Choroid plexus epithelial cell (primary cell): Measurements from ENCODE around the gene SMIM41.

Experiments used
- DNase-seq: peaks from one replicate; pipeline ENCODE4 v3.0.0-alpha.2; 2010; ENCODE audit warnings: low read depth
- H3K4me3 ChIP-seq: 2 replicates; pipeline ENCODE4 v1.5.1; 2011; ENCODE audit warnings: low read depth, mild to moderate bottlenecking, control low read depth, low read length, moderate library complexity
- CTCF ChIP-seq: conservative IDR thresholded peaks from 2 replicates; pipeline ENCODE4 v1.5.1; 2011; ENCODE audit warnings: low read depth, mild to moderate bottlenecking, control low read depth, inconsistent platforms, low read length, moderate library complexity

SMIM41 gene

GRCh38 chr12:52059582-52060497 lies 19.7 kb upstream of the SMIM41 start:
- DNase-seq = no peak
- no peak for TF ChIP-seq CTCF
- no peak overlapping the region for H3K4me3 ChIP-seq

GRCh38 chr12:52060498-52061177 lies 18.9 kb upstream of the SMIM41 start:
- no peak for DNase-seq
- no peak for TF ChIP-seq CTCF
- H3K4me3 ChIP-seq = no peak overlapping the region

DNA sequence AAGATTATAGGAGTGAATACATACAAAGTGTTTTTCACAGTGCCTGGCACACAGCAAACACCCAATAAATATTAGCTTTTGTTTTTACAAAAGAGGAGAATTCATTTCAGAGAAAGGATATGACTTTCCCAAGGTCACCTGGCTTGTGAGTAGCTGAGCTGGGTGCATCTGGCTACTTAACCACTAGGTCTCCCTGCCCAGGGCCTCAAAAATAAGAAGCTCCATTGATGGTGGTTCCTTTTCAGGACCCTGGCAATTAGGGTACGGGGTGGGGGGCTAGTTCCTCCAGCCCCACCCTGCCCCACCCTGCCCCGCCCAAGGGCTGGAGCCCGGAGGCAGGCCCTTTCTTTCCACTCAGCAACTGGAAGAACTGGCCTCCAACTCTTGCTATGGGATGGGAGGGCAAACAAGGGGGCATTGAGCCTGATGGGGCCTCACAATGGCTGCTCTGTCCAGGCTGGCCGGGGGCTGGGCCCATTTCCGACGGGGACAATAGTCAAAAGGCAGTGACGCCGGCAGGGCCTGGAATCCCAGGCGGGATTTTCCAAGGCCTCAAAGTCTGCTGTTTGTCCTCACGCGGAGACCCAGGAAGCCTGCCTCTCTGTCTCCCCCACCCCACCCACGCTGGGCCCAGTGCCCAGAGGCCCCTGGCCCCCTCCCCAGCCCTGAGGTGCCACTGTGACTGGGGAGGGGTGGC lies 17.9 kb upstream of the SMIM41 start:
- no peak overlapping the region for H3K4me3 ChIP-seq
- DNase-seq = no peak
- no peak for TF ChIP-seq CTCF

- no peak for TF ChIP-seq CTCF
- H3K4me3 ChIP-seq = no peak overlapping the region
These were observed 17.1 kb upstream of the SMIM41 start for GRCh38 chr12:52062167-52063081.

DNA sequence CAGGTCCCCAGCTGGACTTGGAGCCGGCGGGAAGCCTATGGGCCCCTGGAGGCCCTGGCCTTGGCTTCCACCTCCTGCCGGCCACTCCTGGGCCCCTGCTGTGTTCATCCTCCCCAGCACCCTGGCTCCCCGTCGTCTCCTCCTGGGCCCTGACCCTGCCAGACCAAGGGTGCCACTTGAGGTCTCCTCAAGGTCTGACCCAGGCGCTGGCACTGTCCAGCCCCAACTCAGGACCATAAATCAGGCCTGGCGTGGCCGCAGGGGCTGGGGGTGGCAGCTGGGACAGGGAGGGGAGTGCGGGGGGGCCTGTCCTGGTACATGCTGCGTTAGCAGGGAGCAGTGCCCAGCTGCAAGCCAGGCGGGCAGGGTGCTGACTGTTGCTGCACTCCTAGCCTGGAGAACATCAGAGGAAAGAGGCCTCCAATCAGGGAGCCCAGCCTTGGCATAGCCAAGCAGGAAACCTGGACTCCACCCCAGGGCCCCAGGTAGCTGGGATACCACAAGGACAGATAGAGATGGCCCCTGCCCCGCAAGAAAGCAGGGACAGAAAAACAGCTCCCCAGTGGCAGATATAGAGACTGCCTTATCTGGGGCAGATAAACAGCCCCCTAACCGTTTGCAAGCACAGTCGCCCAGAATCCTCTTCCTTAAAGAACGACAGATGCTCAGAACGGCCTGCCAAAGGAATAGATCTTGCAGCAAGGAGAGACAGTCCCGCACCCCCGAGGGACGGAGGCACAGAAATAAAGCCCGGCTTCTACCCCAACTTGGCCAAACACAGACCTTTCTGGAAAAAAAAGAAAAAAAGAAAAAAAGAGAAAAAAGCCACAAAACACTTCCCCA lies 16.2 kb upstream of the SMIM41 start:
- TF ChIP-seq CTCF = no peak
- DNase-seq = no peak
- H3K4me3 ChIP-seq = no peak overlapping the region

More at GRCh38 chr12:52062167-52063081, 17.1 kb upstream of the SMIM41 start:
- no peak for DNase-seq
